ENCODE results near the gene RBSN.

Gene RBSN

GRCh38 chr3:15099364-15100098, 583 bp upstream of the RBSN start:
- no peak for DNase-seq (ENCODE audit: low spot score)

GRCh38 chr3:15097891-15098290, 1.1 kb downstream of the RBSN start:
- no peak for DNase-seq (ENCODE audit: low spot score)

- DNase-seq (ENCODE audit: low spot score) = peak; percentile 7
These were observed 2.9 kb downstream of the RBSN start for GRCh38 chr3:15096046-15096445.

- no peak for DNase-seq (ENCODE audit: low spot score)
These were observed 4.6 kb downstream of the RBSN start for GRCh38 chr3:15094187-15094875.

- no peak for DNase-seq (ENCODE audit: low spot score)
These were observed 6.3 kb downstream of the RBSN start for GRCh38 chr3:15092686-15093085.

GRCh38 chr3:15091575-15091974, 7.4 kb downstream of the RBSN start:
- DNase-seq (ENCODE audit: low spot score) = no peak

GRCh38 chr3:15089201-15089600, 9.7 kb downstream of the RBSN start:
- no peak for DNase-seq (ENCODE audit: low spot score)

- no peak for DNase-seq (ENCODE audit: low spot score)
These were observed 12.2 kb downstream of the RBSN start for GRCh38 chr3:15086699-15087098.

GRCh38 chr3:15086263-15086662, 12.7 kb downstream of the RBSN start:
- no peak for DNase-seq (ENCODE audit: low spot score)

GRCh38 chr3:15083252-15083651, 15.7 kb downstream of the RBSN start:
- no peak for DNase-seq (ENCODE audit: low spot score)

- no peak for DNase-seq (ENCODE audit: low spot score)
These were observed 16.8 kb downstream of the RBSN start for GRCh38 chr3:15081960-15082664.

- DNase-seq (ENCODE audit: low spot score) = no peak
These were observed 19.9 kb downstream of the RBSN start for GRCh38 chr3:15079091-15079490.

- no peak for DNase-seq (ENCODE audit: low spot score)
These were observed 24.4 kb downstream of the RBSN start for GRCh38 chr3:15074500-15074899.

- DNase-seq (ENCODE audit: low spot score) = no peak
These were observed 27.2 kb downstream of the RBSN start for GRCh38 chr3:15071699-15072098.

- no peak for DNase-seq (ENCODE audit: low spot score)
These were observed 29.5 kb downstream of the RBSN start for GRCh38 chr3:15069441-15069840.

- DNase-seq (ENCODE audit: low spot score) = no peak
These were observed 32.5 kb downstream of the RBSN start for GRCh38 chr3:15066467-15066866.

- DNase-seq (ENCODE audit: low spot score) = no peak
These were observed 33.4 kb downstream of the RBSN start for GRCh38 chr3:15065550-15066007.

GRCh38 chr3:15064835-15065549, 34.0 kb downstream of the RBSN start, which contains the start of gene MRPS25:
MRPS25 (minus strand) TSS chr3:15065315; CDS start chr3:15065194, 121 bp downstream.
- peak; percentile 88 for DNase-seq (ENCODE audit: low spot score)

GRCh38 chr3:15064299-15064834, 34.6 kb downstream of the RBSN start:
- DNase-seq (ENCODE audit: low spot score) = no peak

GRCh38 chr3:15063656-15064286, 35.2 kb downstream of the RBSN start:
- DNase-seq (ENCODE audit: low spot score) = no peak

GRCh38 chr3:15063238-15063637, 35.7 kb downstream of the RBSN start:
- DNase-seq (ENCODE audit: low spot score) = no peak
